Measurements from ENCODE around the gene CYP4F3.

CYP4F3 gene

GRCh38 chr19:15652559-15653278 is 12.0 kb downstream of the CYP4F3 start:
- Histone ChIP-seq H3K4me1 (ENCODE audit: low read depth, poor library complexity, severe bottlenecking) (no peaks in the 10 kb centered on the region), H3K79me2 (ENCODE audit: insufficient read depth, low read depth) (no peaks in the 10 kb centered on the region), H3K4me3 (IDR thresholded peaks at IDR 0.05; ENCODE audit: insufficient read depth, low read depth, low read length) (no peak overlapping the region), H3K4me2 (no peak overlapping the region), H3K27ac (no peak overlapping the region), H3K9ac (no peak overlapping the region), H3K27me3 (ENCODE audit: insufficient read depth, low read depth) (no peaks in the 10 kb centered on the region; the same call in 1 of the 2 replicates), H4K20me1 (ENCODE audit: insufficient read depth) (no peaks in the 10 kb centered on the region), H2AFZ (ENCODE audit: low read depth) (no peak overlapping the region), H3K36me3 (ENCODE audit: insufficient read depth) (no peaks in the 10 kb centered on the region)
- no peak for TF ChIP-seq CTCF (conservative IDR thresholded peaks at IDR 0.05; ENCODE audit: low read depth, low read length)

GRCh38 chr19:15656467-15656866 is 15.8 kb downstream of the CYP4F3 start:
- Histone ChIP-seq H3K9ac (no peak overlapping the region), H3K4me2 (no peak overlapping the region), H3K4me1 (ENCODE audit: low read depth, poor library complexity, severe bottlenecking) (no peaks in the 10 kb centered on the region), H2AFZ (ENCODE audit: low read depth) (no peak overlapping the region), H4K20me1 (ENCODE audit: insufficient read depth) (no peaks in the 10 kb centered on the region), H3K36me3 (ENCODE audit: insufficient read depth) (no peaks in the 10 kb centered on the region), H3K27ac (no peak overlapping the region), H3K4me3 (IDR thresholded peaks at IDR 0.05; ENCODE audit: insufficient read depth, low read depth, low read length) (no peak overlapping the region), H3K79me2 (ENCODE audit: insufficient read depth, low read depth) (no peaks in the 10 kb centered on the region), H3K27me3 (ENCODE audit: insufficient read depth, low read depth) (no peaks in the 10 kb centered on the region; the same call in 1 of the 2 replicates)
- no peak for TF ChIP-seq CTCF (conservative IDR thresholded peaks at IDR 0.05; ENCODE audit: low read depth, low read length)

- Histone ChIP-seq H3K4me1 (ENCODE audit: low read depth, poor library complexity, severe bottlenecking) (no peaks in the 10 kb centered on the region), H3K27me3 (ENCODE audit: insufficient read depth, low read depth) (peaks cover 3% of the 10 kb centered on the region; the same call in 1 of the 2 replicates), H2AFZ (ENCODE audit: low read depth) (no peak overlapping the region), H3K36me3 (ENCODE audit: insufficient read depth) (no peaks in the 10 kb centered on the region), H3K79me2 (ENCODE audit: insufficient read depth, low read depth) (no peaks in the 10 kb centered on the region), H3K4me3 (IDR thresholded peaks at IDR 0.05; ENCODE audit: insufficient read depth, low read depth, low read length) (no peak overlapping the region), H3K9ac (no peak overlapping the region), H4K20me1 (ENCODE audit: insufficient read depth) (no peaks in the 10 kb centered on the region), H3K27ac (no peak overlapping the region), H3K4me2 (no peak overlapping the region)
- TF ChIP-seq CTCF (conservative IDR thresholded peaks at IDR 0.05; ENCODE audit: low read depth, low read length) = no peak
These were observed 22.6 kb downstream of the CYP4F3 start for GRCh38 chr19:15663247-15663646.

GRCh38 chr19:15666186-15666585 is 25.5 kb downstream of the CYP4F3 start:
- peaks cover 3% of the 10 kb centered on the region; the same call in 1 of the 2 replicates for H3K27me3 ChIP-seq (ENCODE audit: insufficient read depth, low read depth)

More at GRCh38 chr19:15666186-15666585, 25.5 kb downstream of the CYP4F3 start:
- H4K20me1 ChIP-seq (ENCODE audit: insufficient read depth) = no peaks in the 10 kb centered on the region
- H3K27ac ChIP-seq = no peak overlapping the region
- H3K4me3 ChIP-seq (IDR thresholded peaks at IDR 0.05; ENCODE audit: insufficient read depth, low read depth, low read length) = no peak overlapping the region
- no peaks in the 10 kb centered on the region for H3K4me1 ChIP-seq (ENCODE audit: low read depth, poor library complexity, severe bottlenecking)
- H3K79me2 ChIP-seq (ENCODE audit: insufficient read depth, low read depth) = no peaks in the 10 kb centered on the region
- TF ChIP-seq CTCF (conservative IDR thresholded peaks at IDR 0.05; ENCODE audit: low read depth, low read length) = no peak
- H3K4me2 ChIP-seq = no peak overlapping the region
- H3K36me3 ChIP-seq (ENCODE audit: insufficient read depth) = no peaks in the 10 kb centered on the region
- no peak overlapping the region for H2AFZ ChIP-seq (ENCODE audit: low read depth)
- no peak overlapping the region for H3K9ac ChIP-seq

Measured in KMS-11 (cell line).